Heart left ventricle (tissue), 16 donors: ENCODE results near the gene SYNCRIP. TPM values are rescaled to one million over a fixed set of nuclear protein-coding genes. Genes with fewer than 3 reads are reported as not detected.

ENCODE experiments used
- ATAC-seq, 4 donors: fragments of 200-7000 bp; cut with Tn5 transposase; one replicate each; pipeline ENCODE4 v1.9.1; 2020 to 2022; ENCODE audit warnings: moderate library complexity in 4 of 4, mild to moderate bottlenecking in 3 of 4, moderate number of reproducible peaks in 1 of 4
- DNase-seq, 5 donors: peaks; one replicate each; pipeline ENCODE4 v3.0.0-alpha.2; 2020
- H3K27ac ChIP-seq, 12 donors: fragments of 200-600 bp; sonication (generic) in 4 of 12; one replicate each; pipeline versions ENCODE4 v1.5.0 to v1.8.0; 2016 to 2022; ENCODE audit warnings: mild to moderate bottlenecking in 2 of 12
- H3K27me3 ChIP-seq, 9 donors: fragments of 200-600 bp; sonication (generic) in 2 of 9; one replicate each; pipeline versions ENCODE4 v1.5.1 to v1.8.0; 2016 to 2022; ENCODE audit warnings: mild to moderate bottlenecking in 3 of 9
- H3K36me3 ChIP-seq, 9 donors: fragments of 200-600 bp; sonication (generic) in 2 of 9; one replicate each; pipeline versions ENCODE4 v1.5.0 to v1.8.0; 2018 to 2022; ENCODE audit warnings: mild to moderate bottlenecking in 2 of 9
- H3K4me1 ChIP-seq, 12 donors: fragments of 200-600 bp; sonication (generic) in 4 of 12; one replicate each; pipeline versions ENCODE4 v1.5.0 to v1.8.0; 2016 to 2022; ENCODE audit warnings: mild to moderate bottlenecking in 3 of 12
- H3K4me3 ChIP-seq, 12 donors: fragments of 200-600 bp; sonication (generic) in 4 of 12; one replicate each; pipeline versions ENCODE4 v1.5.0 to v1.8.0; 2017 to 2022; ENCODE audit warnings: mild to moderate bottlenecking in 9 of 12, moderate library complexity in 4 of 12
- H3K9me3 ChIP-seq, 12 donors: fragments of 200-600 bp; sonication (generic) in 4 of 12; one replicate each; pipeline versions ENCODE4 v1.5.0 to v1.8.0; 2016 to 2022; ENCODE audit warnings: mild to moderate bottlenecking in 1 of 12
- POLR2A ChIP-seq, 2 donors: fragments of 450-650 bp; IDR thresholded peaks; one replicate each; pipeline ENCODE4 v1.6.1; 2017; ENCODE audit warnings: antibody characterized with exemption in 2 of 2, mild to moderate bottlenecking in 2 of 2, moderate library complexity in 2 of 2
- WGBS, 4 donors: extraction: QIAGEN DNeasy Blood & Tissue Kit in 2 of 4; methylation state at CpG; one replicate each; pipeline versions ENCODE4 v1.1.5 to v1.1.7; 2013 to 2018; 5-methylcytosine and 5-hydroxymethylcytosine counted together
- intact Hi-C, 10 donors: fragments of 100-400 bp; cut with DNase I; formaldehyde crosslinking; loops; one replicate each; pipeline versions ENCODE4 v1.11.1 to v1.14.2; 2022
- polyA plus RNA-seq, 2 donors: library from polyadenylated mRNA; stranded (reverse); fragments of 200-250 nt; gene quantifications; one replicate each; pipeline ENCODE4 v1.2.3, GENCODE V29; 2013
- total RNA-seq, 9 donors: library from RNA; depleted of rRNA in 2 of 9; stranded (reverse); fragments of >200 nt in 2 of 9; fragmentation: NEBNext Ultra II Directional in 3 of 9; extraction: Animal tissue kit (Norgen Biotek cat#: 25700) in 3 of 9; gene quantifications; one replicate each; pipeline versions ENCODE4 v1.1.0 to v1.2.4, GENCODE V29; 2016 to 2023
- TF ChIP-seq, protein P1 (sequence below), 12 donors: fragments of 200-600 bp; sonication (generic) in 4 of 12; IDR thresholded peaks; one replicate each; pipeline versions ENCODE4 v1.5.0 to v1.8.0; 2018 to 2022; ENCODE audit warnings: antibody characterized with exemption in 12 of 12, mild to moderate bottlenecking in 5 of 12
- donor health status: ischemic (EF 13 %, LVEDD 7.1; RV severe dilation, severe dysfunction).
- donor health status: healthy with polysubstance abuse.
- donor health status: DM: no; HTN: yes; CAD: no.
- donor health status: DM: no; HTN: no; CAD: no.
- donor health status: ischemic (EF 25% LVEDD 6.9; RV normal size, moderate dysfunction).
- donor health status: ischemic (EF 25% LVEDD 5.7; RV mildly dilated, moderate dysfunction).
- donor health status: healthy.
- donor health status: DM: yes; HTN: yes; CAD: no.
- donor health status: ischemic (EF 35%, LVEDD 5.7; RV mildly dilated, moderate dysfunction).
- donor health status: nonischemic (EF 11% LVEDD 7.7; RV severe dilation, severe dysfunction).
- donor health status: DM: yes; HTN: yes; CAD: no.
- donor health status: PGD.
- donor health status: ischemic (EF 29% LVEDD 5.4; RV normal size, mild dysfunction).
- donor health status: nonischemic (EF 23%, LVEDD 6.1; RV moderate dilation, normal function).

The SYNCRIP gene
- total and polyA plus RNA-seq, 11 donors, result 23.7 to 71.0 (median 57.2) TPM

DNA sequence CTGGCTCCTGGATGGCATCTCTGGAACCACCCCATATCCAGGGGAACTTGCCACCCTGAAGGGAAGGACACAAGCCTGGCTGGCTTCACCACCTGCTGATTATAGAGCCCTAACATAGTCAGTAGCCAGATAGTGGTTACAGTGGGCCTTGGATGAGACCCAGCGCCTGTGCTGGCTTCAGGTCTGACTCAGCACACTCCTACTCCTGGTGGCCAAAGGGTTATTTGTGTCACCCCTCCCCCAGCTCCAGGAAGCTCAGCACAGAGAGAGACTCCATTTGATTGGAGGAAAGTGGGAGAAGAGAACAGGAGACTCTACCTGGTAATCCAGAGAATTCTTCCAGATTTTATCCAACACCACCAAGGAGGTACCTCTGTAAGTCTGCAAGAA lies 61.8 kb downstream of the SYNCRIP start:
- WGBS, 4 donors, result 22 to 73% (median 65%) methylated on average over 1 of the region's 1 CpG
- Histone ChIP-seq H3K27me3 (no peaks in the 10 kb centered on the region), H3K27ac (peak overlapping the region in 3 of 12 donors; percentile 16 to 36 (median 20)), H3K4me3 (no peak overlapping the region), H3K9me3 (peaks cover 0 to 38% (median 13%) of the 10 kb centered on the region in 12 donors), H3K4me1 (peaks cover 0 to 51% (median 36%) of the 10 kb centered on the region in 12 donors), H3K36me3 (peaks cover 0 to 3% (median 0%) of the 10 kb centered on the region in 9 donors)
- DNase-seq (peak; percentile 19 to 68 (median 67)), ATAC-seq (peak; percentile 88 to 96 (median 92))
- no peak for TF ChIP-seq POLR2A (IDR thresholded peaks at IDR 0.05)
- TF ChIP-seq, protein P1, sequence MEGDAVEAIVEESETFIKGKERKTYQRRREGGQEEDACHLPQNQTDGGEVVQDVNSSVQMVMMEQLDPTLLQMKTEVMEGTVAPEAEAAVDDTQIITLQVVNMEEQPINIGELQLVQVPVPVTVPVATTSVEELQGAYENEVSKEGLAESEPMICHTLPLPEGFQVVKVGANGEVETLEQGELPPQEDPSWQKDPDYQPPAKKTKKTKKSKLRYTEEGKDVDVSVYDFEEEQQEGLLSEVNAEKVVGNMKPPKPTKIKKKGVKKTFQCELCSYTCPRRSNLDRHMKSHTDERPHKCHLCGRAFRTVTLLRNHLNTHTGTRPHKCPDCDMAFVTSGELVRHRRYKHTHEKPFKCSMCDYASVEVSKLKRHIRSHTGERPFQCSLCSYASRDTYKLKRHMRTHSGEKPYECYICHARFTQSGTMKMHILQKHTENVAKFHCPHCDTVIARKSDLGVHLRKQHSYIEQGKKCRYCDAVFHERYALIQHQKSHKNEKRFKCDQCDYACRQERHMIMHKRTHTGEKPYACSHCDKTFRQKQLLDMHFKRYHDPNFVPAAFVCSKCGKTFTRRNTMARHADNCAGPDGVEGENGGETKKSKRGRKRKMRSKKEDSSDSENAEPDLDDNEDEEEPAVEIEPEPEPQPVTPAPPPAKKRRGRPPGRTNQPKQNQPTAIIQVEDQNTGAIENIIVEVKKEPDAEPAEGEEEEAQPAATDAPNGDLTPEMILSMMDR (IDR thresholded peaks at IDR 0.05), result no peak
- intact Hi-C loops, result no loop called here

DNA sequence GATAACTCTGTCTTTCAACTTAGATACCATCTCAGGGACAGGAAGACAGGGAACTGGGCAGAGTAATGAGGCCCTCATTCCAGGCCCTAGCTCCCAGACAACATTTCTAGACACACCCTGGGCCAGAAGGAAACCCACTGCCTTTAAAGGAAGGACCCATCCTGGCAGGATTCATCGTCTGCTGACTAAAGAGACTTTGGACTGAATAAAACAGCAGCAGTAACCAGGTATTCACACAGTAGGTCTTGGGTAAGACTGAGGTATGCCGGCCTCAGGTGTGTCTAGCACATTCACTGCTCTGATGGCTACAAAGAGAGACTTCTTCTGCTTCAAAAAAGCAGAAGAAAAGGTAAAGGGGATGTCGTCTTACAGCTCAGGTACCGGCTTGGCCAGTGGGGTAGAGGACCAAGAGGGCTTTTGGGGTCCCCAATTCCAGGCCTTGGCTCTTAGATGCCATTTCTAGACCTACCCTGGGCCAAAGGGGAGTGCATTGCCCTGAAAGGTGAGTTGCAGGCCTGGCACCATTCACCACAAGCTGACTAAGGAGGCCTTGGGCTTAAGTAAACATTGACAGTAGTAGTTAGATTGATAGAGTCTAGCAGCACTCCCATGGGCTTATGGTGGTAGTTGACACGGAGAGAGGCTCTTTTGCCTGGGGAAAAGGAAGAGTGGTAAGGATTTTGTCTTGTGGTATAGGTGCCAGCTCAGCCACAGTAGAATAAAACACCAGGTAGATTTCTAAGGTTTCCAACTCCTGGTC lies 62.4 kb downstream of the SYNCRIP start:
- intact Hi-C loops, result no loop called here
- no peak overlapping the region for H3K4me3 ChIP-seq

DNA sequence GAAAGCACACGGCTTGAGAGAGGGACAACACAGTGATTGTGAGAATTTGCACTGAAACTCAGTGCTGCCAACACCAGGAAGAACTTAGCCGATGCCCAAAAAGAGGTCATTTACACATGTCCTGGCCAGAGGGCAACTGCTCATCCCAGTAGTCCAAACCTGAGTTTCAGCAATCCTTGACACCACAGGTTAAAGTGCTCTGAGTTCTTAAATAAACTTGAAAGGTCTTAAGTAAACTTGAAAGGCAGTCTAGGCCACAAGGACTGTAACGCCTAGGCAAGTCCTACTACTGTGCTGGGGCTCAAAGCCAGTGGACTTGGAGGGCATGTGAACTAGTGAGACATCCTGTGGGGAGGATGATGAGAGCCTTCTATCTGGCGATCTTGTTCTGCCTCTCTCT lies 63.1 kb downstream of the SYNCRIP start:
- Histone ChIP-seq H3K4me3 (no peak overlapping the region), H3K36me3 (peaks cover 0 to 3% (median 0%) of the 10 kb centered on the region in 9 donors), H3K9me3 (peaks cover 0 to 34% (median 13%) of the 10 kb centered on the region in 12 donors), H3K4me1 (peaks cover 0 to 60% (median 37%) of the 10 kb centered on the region in 12 donors), H3K27me3 (no peaks in the 10 kb centered on the region), H3K27ac (no peak overlapping the region)
- DNase-seq (no peak), ATAC-seq (peak in 2 of 4 donors; percentile 13 to 18)
- intact Hi-C loops, result loop anchor here in 1 of 10 donors (10.0 kb wide), 1 partner anchor 95 kb away; no protein-coding TSS in a partner anchor
- no peak for TF ChIP-seq POLR2A (IDR thresholded peaks at IDR 0.05)
- TF ChIP-seq, protein P1 (IDR thresholded peaks at IDR 0.05), result no peak
- WGBS, 4 donors, result 75 to 84% (median 80%) methylated on average over 4 of the region's 4 CpGs

More for the DNA sequence above, 62.4 kb downstream of the SYNCRIP start:
- H3K27ac ChIP-seq, result peak overlapping the region in 3 of 12 donors; percentile 16 to 36 (median 20)
- H3K9me3 ChIP-seq, result peaks cover 0 to 38% (median 13%) of the 10 kb centered on the region in 12 donors
- H3K36me3 ChIP-seq, result peaks cover 0 to 3% (median 0%) of the 10 kb centered on the region in 9 donors
- no peak for DNase-seq
- H3K27me3 ChIP-seq, result no peaks in the 10 kb centered on the region
- 82 to 86% (median 83%) methylated on average over 5 of the region's 5 CpGs for WGBS, 4 donors
- peak in 3 of 4 donors; percentile 14 to 46 (median 29) for ATAC-seq
- peaks cover 0 to 56% (median 37%) of the 10 kb centered on the region in 12 donors for H3K4me1 ChIP-seq
- TF ChIP-seq POLR2A (IDR thresholded peaks at IDR 0.05), result no peak
- TF ChIP-seq, protein P1 (IDR thresholded peaks at IDR 0.05), result no peak

- Histone ChIP-seq H3K27me3 (no peaks in the 10 kb centered on the region), H3K4me1 (peaks cover 0 to 60% (median 37%) of the 10 kb centered on the region in 12 donors), H3K27ac (no peak overlapping the region), H3K9me3 (peaks cover 0 to 3% (median 0%) of the 10 kb centered on the region in 12 donors), H3K4me3 (no peak overlapping the region), H3K36me3 (peaks cover 0 to 14% (median 7%) of the 10 kb centered on the region in 9 donors)
- intact Hi-C loops, result loop anchor here in 1 of 10 donors (10.0 kb wide), 1 partner anchor 98 kb away; no protein-coding TSS in a partner anchor
- DNase-seq (no peak), ATAC-seq (peak in 1 of 4 donors; percentile 30)
- WGBS, 4 donors, result 42 to 53% (median 43%) methylated on average over 2 of the region's 2 CpGs
- TF ChIP-seq, protein P1 (IDR thresholded peaks at IDR 0.05), result no peak
- TF ChIP-seq POLR2A (IDR thresholded peaks at IDR 0.05), result no peak
Measured at GRCh38 chr6:85576476-85576875, 66.2 kb downstream of the SYNCRIP start.
